Mesendoderm (in vitro differentiated cells): ENCODE results near the gene DNAAF1.

Experiments
- DNase-seq: peaks from one replicate; pipeline ENCODE4 v3.0.0; 2013
- H2AK5ac ChIP-seq: 2 replicates; pipeline ENCODE4 v1.6.1; 2013; ENCODE audit warnings: low read length, inconsistent platforms
- H2BK120ac ChIP-seq: 2 replicates; pipeline ENCODE4 v1.6.1; 2013; ENCODE audit warnings: low read depth, mild to moderate bottlenecking, low read length, moderate library complexity, mixed read lengths
- H2BK15ac ChIP-seq: replicated peaks from 2 replicates; pipeline ENCODE4 v1.6.1; 2013; ENCODE audit warnings: low read depth, mild to moderate bottlenecking, moderate library complexity
- H2BK5ac ChIP-seq: 2 replicates; pipeline ENCODE4 v1.6.1; 2013; ENCODE audit warnings: low read length, inconsistent platforms
- H3K18ac ChIP-seq: 2 replicates; pipeline ENCODE4 v1.6.1; 2013; ENCODE audit warnings: mild to moderate bottlenecking, low read length, mixed read lengths
- H3K23ac ChIP-seq: one replicate; pipeline ENCODE4 v1.6.1; 2013; ENCODE audit warnings: low read length
- H3K27ac ChIP-seq: 2 replicates; pipeline ENCODE4 v1.5.1; 2013; ENCODE audit warnings: low read depth, mild to moderate bottlenecking, inconsistent platforms, low read length, moderate library complexity
- H3K27me3 ChIP-seq: 2 replicates; pipeline ENCODE4 v1.6.1; 2013; ENCODE audit warnings: low read length, control low read depth, mild to moderate bottlenecking, inconsistent platforms; ENCODE audit not compliant: insufficient read depth, poor library complexity
- H3K36me3 ChIP-seq: 2 replicates; pipeline ENCODE4 v1.6.1; 2013; ENCODE audit warnings: low read length, inconsistent platforms; ENCODE audit not compliant: control insufficient read depth, insufficient read depth
- H3K4ac ChIP-seq: one replicate; pipeline ENCODE4 v1.6.1; 2013; ENCODE audit warnings: low read depth, mild to moderate bottlenecking, low read length, moderate library complexity
- H3K4me1 ChIP-seq: 2 replicates; pipeline ENCODE4 v1.6.1; 2013; ENCODE audit warnings: low read depth, low read length, inconsistent platforms; ENCODE audit not compliant: control insufficient read depth
- H3K4me2 ChIP-seq: 2 replicates; pipeline ENCODE4 v1.6.1; 2013; ENCODE audit warnings: low read length
- H3K4me3 ChIP-seq: 2 replicates; pipeline ENCODE4 v1.5.1; 2013; ENCODE audit warnings: mild to moderate bottlenecking, low read length
- H3K56ac ChIP-seq: one replicate; pipeline ENCODE4 v1.6.1; 2013; ENCODE audit warnings: low read length
- H3K79me1 ChIP-seq: 2 replicates; pipeline ENCODE4 v1.6.1; 2013; ENCODE audit warnings: low read length, inconsistent platforms
- H3K79me2 ChIP-seq: 2 replicates; pipeline ENCODE4 v1.6.1; 2013; ENCODE audit warnings: mild to moderate bottlenecking, low read length; ENCODE audit not compliant: control insufficient read depth, insufficient read depth
- H3K9ac ChIP-seq: 2 replicates; pipeline ENCODE4 v1.6.1; 2013; ENCODE audit warnings: low read length, inconsistent platforms
- H4K5ac ChIP-seq: one replicate; pipeline ENCODE4 v1.6.1; 2013; ENCODE audit warnings: low read length
- H4K8ac ChIP-seq: one replicate; pipeline ENCODE4 v1.6.1; 2013; ENCODE audit warnings: low read depth, mild to moderate bottlenecking, control low read depth, low read length, moderate library complexity
- WGBS: extraction: QIAGEN DNeasy Blood & Tissue Kit; methylation state at CpG from one replicate; pipeline ENCODE4 v1.1.7; 2013; ENCODE audit warnings: low lambda C conversion rate, missing lambda C conversion rate; ENCODE audit not compliant: insufficient coverage; ENCODE audit errors: extremely low coverage; 5-methylcytosine and 5-hydroxymethylcytosine counted together

DNAAF1 gene

GRCh38 chr16:84194018-84194417 lies 48.9 kb downstream of the DNAAF1 start:
- H3K18ac ChIP-seq, result no peak overlapping the region
- WGBS, result no CpG with 5 or more reads among the region's 11 CpGs
- H3K56ac ChIP-seq, result peak overlapping the region; percentile 38
- no peaks in the 10 kb centered on the region for H3K79me1 ChIP-seq
- no peak overlapping the region for H3K9ac ChIP-seq
- H3K4me3 ChIP-seq, result no peak overlapping the region
- no peak overlapping the region for H3K23ac ChIP-seq
- H4K8ac ChIP-seq, result no peak overlapping the region
- DNase-seq, result no peak
- H2BK5ac ChIP-seq, result no peak overlapping the region
- no peak overlapping the region for H3K27ac ChIP-seq
- no peaks in the 10 kb centered on the region for H3K36me3 ChIP-seq
- H3K4me2 ChIP-seq, result no peak overlapping the region
- no peak overlapping the region for H4K5ac ChIP-seq
- no peak overlapping the region for H3K4ac ChIP-seq
- H3K27me3 ChIP-seq, result no peaks in the 10 kb centered on the region
- H3K79me2 ChIP-seq, result no peaks in the 10 kb centered on the region
- H2BK120ac ChIP-seq, result no peak overlapping the region
- H2BK15ac ChIP-seq, result no peak overlapping the region
- no peaks in the 10 kb centered on the region for H3K4me1 ChIP-seq
- no peak overlapping the region for H2AK5ac ChIP-seq

GRCh38 chr16:84194470-84195200 lies 49.5 kb downstream of the DNAAF1 start:
- H3K4me2 ChIP-seq, result no peak overlapping the region
- DNase-seq, result no peak
- no peak overlapping the region for H2AK5ac ChIP-seq
- H3K9ac ChIP-seq, result no peak overlapping the region
- H3K79me1 ChIP-seq, result no peaks in the 10 kb centered on the region
- no peak overlapping the region for H3K18ac ChIP-seq
- H3K4me3 ChIP-seq, result no peak overlapping the region
- no CpG with 5 or more reads among the region's 34 CpGs for WGBS
- no peak overlapping the region for H2BK15ac ChIP-seq
- no peaks in the 10 kb centered on the region for H3K27me3 ChIP-seq
- H3K23ac ChIP-seq, result no peak overlapping the region
- no peaks in the 10 kb centered on the region for H3K36me3 ChIP-seq
- no peak overlapping the region for H4K5ac ChIP-seq
- peak overlapping the region; percentile 38 for H3K56ac ChIP-seq
- H4K8ac ChIP-seq, result no peak overlapping the region
- no peak overlapping the region for H3K27ac ChIP-seq
- no peaks in the 10 kb centered on the region for H3K79me2 ChIP-seq
- H3K4me1 ChIP-seq, result no peaks in the 10 kb centered on the region
- no peak overlapping the region for H2BK5ac ChIP-seq
- no peak overlapping the region for H2BK120ac ChIP-seq
- no peak overlapping the region for H3K4ac ChIP-seq

DNA sequence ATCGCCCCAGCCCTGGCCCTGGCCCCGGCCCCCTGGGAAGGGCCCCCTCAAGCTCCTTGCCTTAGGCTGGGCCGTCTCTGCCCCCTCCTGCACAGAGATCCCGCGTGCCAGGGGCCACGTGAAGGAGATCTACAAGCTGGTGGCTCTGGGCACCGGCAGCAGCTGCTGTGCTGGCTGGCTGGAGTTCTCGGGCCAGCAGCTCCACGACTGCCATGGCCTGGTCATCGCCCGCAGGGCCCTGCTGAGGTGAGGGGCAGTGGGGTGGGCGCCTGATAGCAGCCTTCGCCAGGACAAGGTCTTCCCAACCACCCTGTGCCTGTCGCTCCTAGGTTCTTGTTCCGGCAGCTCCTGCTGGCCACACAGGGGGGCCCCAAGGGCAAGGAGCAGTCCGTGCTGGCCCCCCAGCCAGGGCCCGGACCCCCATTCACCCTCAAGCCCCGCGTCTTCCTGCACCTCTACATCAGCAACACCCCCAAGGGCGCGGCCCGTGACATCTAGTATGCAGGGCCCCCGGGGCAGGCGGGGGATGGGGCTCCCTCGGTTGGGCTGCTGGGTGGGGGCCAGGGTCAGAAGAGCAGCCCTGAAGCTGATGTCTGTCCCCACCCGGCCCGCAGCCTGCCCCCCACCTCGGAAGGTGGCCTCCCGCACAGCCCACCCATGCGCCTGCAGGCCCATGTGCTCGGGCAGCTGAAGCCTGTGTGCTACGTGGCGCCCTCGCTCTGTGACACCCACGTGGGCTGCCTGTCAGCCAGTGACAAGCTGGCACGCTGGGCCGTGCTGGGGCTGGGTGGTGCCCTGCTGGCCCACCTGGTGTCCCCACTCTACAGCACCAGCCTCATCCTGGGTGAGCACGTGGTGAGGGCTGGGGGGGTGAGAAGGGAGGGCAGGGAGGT lies 50.3 kb downstream of the DNAAF1 start:
- Histone ChIP-seq H3K56ac (no peak overlapping the region), H3K27ac (no peak overlapping the region)
- WGBS, result no CpG with 5 or more reads among the region's 38 CpGs

GRCh38 chr16:84196101-84196500 lies 51.0 kb downstream of the DNAAF1 start:
- H4K8ac ChIP-seq, result no peak overlapping the region
- no peak overlapping the region for H3K23ac ChIP-seq
- H2BK15ac ChIP-seq, result no peak overlapping the region
- DNase-seq, result no peak
- no peak overlapping the region for H3K27ac ChIP-seq
- H3K79me2 ChIP-seq, result no peaks in the 10 kb centered on the region
- no peaks in the 10 kb centered on the region for H3K36me3 ChIP-seq
- no peak overlapping the region for H2BK5ac ChIP-seq
- WGBS, result no CpG with 5 or more reads among the region's 16 CpGs
- H3K9ac ChIP-seq, result no peak overlapping the region
- H3K4me1 ChIP-seq, result no peaks in the 10 kb centered on the region
- H3K27me3 ChIP-seq, result no peaks in the 10 kb centered on the region
- no peak overlapping the region for H3K18ac ChIP-seq
- H3K56ac ChIP-seq, result no peak overlapping the region
- H2AK5ac ChIP-seq, result no peak overlapping the region
- no peak overlapping the region for H2BK120ac ChIP-seq
- H3K4ac ChIP-seq, result no peak overlapping the region
- H4K5ac ChIP-seq, result no peak overlapping the region
- no peak overlapping the region for H3K4me3 ChIP-seq
- no peaks in the 10 kb centered on the region for H3K79me1 ChIP-seq
- no peak overlapping the region for H3K4me2 ChIP-seq

More for the DNA sequence above, 50.3 kb downstream of the DNAAF1 start:
- Histone ChIP-seq H2BK120ac (no peak overlapping the region), H3K4me1 (no peaks in the 10 kb centered on the region), H3K79me1 (no peaks in the 10 kb centered on the region), H3K4me3 (no peak overlapping the region), H3K23ac (no peak overlapping the region), H3K4ac (no peak overlapping the region), H3K18ac (no peak overlapping the region), H3K36me3 (no peaks in the 10 kb centered on the region), H2BK5ac (no peak overlapping the region), H4K8ac (no peak overlapping the region), H3K79me2 (no peaks in the 10 kb centered on the region), H2AK5ac (no peak overlapping the region), H3K4me2 (no peak overlapping the region), H3K27me3 (no peaks in the 10 kb centered on the region), H3K9ac (no peak overlapping the region), H4K5ac (no peak overlapping the region), H2BK15ac (no peak overlapping the region)
- DNase-seq, result no peak

GRCh38 chr16:84196727-84197394 lies 51.8 kb downstream of the DNAAF1 start:
- no peak overlapping the region for H4K5ac ChIP-seq
- H3K27me3 ChIP-seq, result no peaks in the 10 kb centered on the region
- no peak overlapping the region for H2AK5ac ChIP-seq
- H2BK120ac ChIP-seq, result no peak overlapping the region
- no peak overlapping the region for H4K8ac ChIP-seq
- DNase-seq, result no peak
- no CpG with 5 or more reads among the region's 16 CpGs for WGBS
- no peak overlapping the region for H3K18ac ChIP-seq
- no peak overlapping the region for H3K9ac ChIP-seq
- H3K4me1 ChIP-seq, result no peaks in the 10 kb centered on the region
- H3K23ac ChIP-seq, result no peak overlapping the region
- H3K4me3 ChIP-seq, result no peak overlapping the region
- no peak overlapping the region for H2BK5ac ChIP-seq
- no peaks in the 10 kb centered on the region for H3K79me1 ChIP-seq
- no peak overlapping the region for H3K4ac ChIP-seq
- H3K36me3 ChIP-seq, result no peaks in the 10 kb centered on the region
- no peak overlapping the region for H3K27ac ChIP-seq
- no peaks in the 10 kb centered on the region for H3K79me2 ChIP-seq
- no peak overlapping the region for H2BK15ac ChIP-seq
- no peak overlapping the region for H3K4me2 ChIP-seq
- no peak overlapping the region for H3K56ac ChIP-seq
